Endothelial cell of umbilical vein (primary cell): ENCODE results near the gene B3GALT6. TPM values are rescaled to one million over a fixed set of nuclear protein-coding genes. Genes with fewer than 3 reads are reported as not detected.

Experiments used
- BruUV-seq: library from RNA; stranded (reverse); fragments of 400-500 nt; replicated peaks from 2 replicates; lab custom pipeline; 2021; lab: Mats Ljungman, UMichigan
- CTCF ChIA-PET: fragments of 300-600, 350-600 bp; sonication (Branson Sonifier 250); formaldehyde crosslinking; loops from one replicate; lab custom pipeline; 2021; ENCODE audit warnings: antibody characterized with exemption, inconsistent platforms; lab: Charles Lee
- POLR2A ChIA-PET: fragments of 300-600, 350-600 bp; sonication (Branson Sonifier 250); formaldehyde crosslinking; loops from one replicate; lab custom pipeline; 2021; ENCODE audit warnings: antibody characterized with exemption, inconsistent platforms; lab: Charles Lee
- DNase-seq: peaks from one replicate; pipeline ENCODE4 v3.0.0-alpha.2; 2011; ENCODE audit warnings: low read depth, low spot score
- FAIRE-seq: peaks from 2 replicates; lab custom pipeline; 2011; peaks lifted over from hg19 to GRCh38; lab: Jason Lieb, UNC
- H2AFZ ChIP-seq: 2 replicates; pipeline ENCODE4 v1.6.0; 2012; ENCODE audit warnings: low read depth, low read length, control low read depth, inconsistent platforms
- H3K27ac ChIP-seq: 2 replicates; pipeline ENCODE4 v1.5.1; 2011; ENCODE audit warnings: low read depth, mild to moderate bottlenecking, control low read depth, low read length, moderate library complexity; ENCODE audit not compliant: insufficient read depth
- H3K27me3 ChIP-seq, 2 experiments: 2 replicates each; pipeline versions ENCODE4 v1.6.0 to v1.6.1; 2011; ENCODE audit warnings: low read length in 2 of 2, mixed read lengths in 1 of 2; ENCODE audit not compliant: control insufficient read depth in 2 of 2, insufficient read depth in 2 of 2
- H3K36me3 ChIP-seq, 2 experiments: 2 replicates in 1 of 2; 3 replicates in 1 of 2; pipeline ENCODE4 v1.5.1; 2011; ENCODE audit warnings: low read length in 2 of 2, mild to moderate bottlenecking in 1 of 2, moderate library complexity in 1 of 2; ENCODE audit not compliant: control insufficient read depth in 2 of 2, insufficient read depth in 2 of 2; ENCODE audit errors: extremely low read depth in 1 of 2
- H3K4me1 ChIP-seq: 3 replicates; pipeline ENCODE4 v1.5.1; 2011; ENCODE audit warnings: mild to moderate bottlenecking, low read length; ENCODE audit not compliant: control insufficient read depth, insufficient read depth; ENCODE audit errors: extremely low read depth
- H3K4me2 ChIP-seq: 2 replicates; pipeline ENCODE4 v1.6.1; 2011; ENCODE audit warnings: low read length, control low read depth, mixed read lengths; ENCODE audit not compliant: insufficient read depth
- H3K4me3 ChIP-seq, 3 experiments: fragments of 200-600 bp in 1 of 3; sonication (generic), shearing (Covaris generic) in 1 of 3; replicated peaks in 1 of 3; 2 replicates each; pipeline ENCODE4 v1.5.1; 2011 to 2016; ENCODE audit warnings: control low read depth in 3 of 3, low read length in 3 of 3, mild to moderate bottlenecking in 2 of 3, inconsistent platforms in 1 of 3, low read depth in 1 of 3, moderate library complexity in 1 of 3; ENCODE audit not compliant: insufficient read depth in 1 of 3
- H3K79me2 ChIP-seq: 2 replicates; pipeline ENCODE4 v1.6.0; 2012; ENCODE audit warnings: low read length, inconsistent platforms; ENCODE audit not compliant: control insufficient read depth, insufficient read depth
- H3K9ac ChIP-seq: replicated peaks from 2 replicates; pipeline ENCODE3; 2011; ENCODE audit warnings: low read length, control low read depth; ENCODE audit not compliant: insufficient read depth; ENCODE audit errors: extremely low read depth
- H3K9me1 ChIP-seq: replicated peaks from 3 replicates; pipeline ENCODE4 v1.6.0; 2011; ENCODE audit warnings: mild to moderate bottlenecking, low read length; ENCODE audit not compliant: control insufficient read depth, insufficient read depth; ENCODE audit errors: extremely low read depth
- H3K9me3 ChIP-seq: replicated peaks from 2 replicates; pipeline ENCODE4 v1.5.1; 2012; ENCODE audit warnings: low read length, inconsistent platforms; ENCODE audit not compliant: control insufficient read depth, insufficient read depth
- H4K20me1 ChIP-seq: replicated peaks from 2 replicates; pipeline ENCODE3; 2011; ENCODE audit warnings: mild to moderate bottlenecking, low read length; ENCODE audit not compliant: control insufficient read depth, insufficient read depth; ENCODE audit errors: extremely low read depth
- EZH2 ChIP-seq: IDR thresholded peaks from 2 replicates; pipeline ENCODE4 v1.6.1; 2012; ENCODE audit warnings: borderline replicate concordance, low read depth, mild to moderate bottlenecking, moderate library complexity, low read length, inconsistent platforms; ENCODE audit not compliant: severe bottlenecking
- FOS ChIP-seq: IDR thresholded peaks from 2 replicates; pipeline ENCODE4 v1.6.1; 2011; ENCODE audit warnings: mild to moderate bottlenecking, low read length, moderate library complexity, borderline replicate concordance; ENCODE audit not compliant: insufficient read depth
- GATA2 ChIP-seq: IDR thresholded peaks from 2 replicates; pipeline ENCODE4 v1.7.0; 2011; ENCODE audit warnings: low read depth, mild to moderate bottlenecking, moderate library complexity, mixed read lengths, low read length; ENCODE audit not compliant: insufficient read length, insufficient read depth
- JUN ChIP-seq: IDR thresholded peaks from 2 replicates; pipeline ENCODE4 v1.6.1; 2011; ENCODE audit warnings: borderline replicate concordance, low read depth; ENCODE audit not compliant: insufficient read length, insufficient read depth
- MYC ChIP-seq: IDR thresholded peaks from one replicate; pipeline ENCODE4 v1.6.1; 2011; ENCODE audit warnings: mild to moderate bottlenecking, low read depth, low read length
- POLR2A ChIP-seq: IDR thresholded peaks from 2 replicates; pipeline ENCODE4 v1.6.1; 2012; ENCODE audit warnings: low read depth, mild to moderate bottlenecking, control low read depth, low read length
- POLR2AphosphoS5 ChIP-seq: IDR thresholded peaks from 2 replicates; pipeline ENCODE4 v1.6.1; 2012; ENCODE audit warnings: low read depth, mild to moderate bottlenecking, control low read depth, low read length, moderate library complexity; ENCODE audit not compliant: insufficient read depth
- dilution Hi-C: fragments of 300-500 bp; cut with MboI; formaldehyde crosslinking; loops from one replicate; pipeline ENCODE4 v1.15.0; 2019; ENCODE audit warnings: low sequenced_read_pairs; ENCODE audit not compliant: extremely low pct_ligation_motif_present
- intact Hi-C: fragments of 100-400 bp; cut with micrococcal nuclease; formaldehyde crosslinking; loops from one replicate; pipeline ENCODE4 v1.10.0; 2022
- polyA plus RNA-seq, 4 experiments: library from polyadenylated mRNA; depleted of rRNA in 3 of 4; stranded (reverse) in 3 of 4; unstranded in 1 of 4; fragments of >200 nt; gene quantifications; 2 replicates each; pipeline versions ENCODE4 v1.2.1 to v1.2.3, GENCODE V29; 2011 to 2012; ENCODE audit warnings: missing spikeins in 1 of 4
- total RNA-seq: library from RNA; stranded (reverse); gene quantifications from 2 replicates; pipeline ENCODE4 v1.2.3, GENCODE V29; 2021
- TF ChIP-seq, protein P1 (sequence below), 2 donors: IDR thresholded peaks; 1 replicate in 1 of 2; 2 replicates in 1 of 2; pipeline ENCODE4 v1.5.1; 2011; ENCODE audit warnings: low read length in 2 of 2, mild to moderate bottlenecking in 2 of 2, moderate library complexity in 2 of 2, control low read depth in 1 of 2, inconsistent platforms in 1 of 2, low read depth in 1 of 2; ENCODE audit not compliant: insufficient read depth in 1 of 2; ENCODE audit errors: extremely low read depth in 1 of 2
- TF ChIP-seq, protein P2 (sequence below): IDR thresholded peaks from 2 replicates; pipeline ENCODE4 v1.6.1; 2011; ENCODE audit not compliant: insufficient read depth, insufficient read length

Gene B3GALT6
- total and polyA plus RNA-seq, 2 donors (not counting 3 experiments of a cell fraction or from before 2014, with no cell fraction given): 24.6 to 34.1 TPM

DNA sequence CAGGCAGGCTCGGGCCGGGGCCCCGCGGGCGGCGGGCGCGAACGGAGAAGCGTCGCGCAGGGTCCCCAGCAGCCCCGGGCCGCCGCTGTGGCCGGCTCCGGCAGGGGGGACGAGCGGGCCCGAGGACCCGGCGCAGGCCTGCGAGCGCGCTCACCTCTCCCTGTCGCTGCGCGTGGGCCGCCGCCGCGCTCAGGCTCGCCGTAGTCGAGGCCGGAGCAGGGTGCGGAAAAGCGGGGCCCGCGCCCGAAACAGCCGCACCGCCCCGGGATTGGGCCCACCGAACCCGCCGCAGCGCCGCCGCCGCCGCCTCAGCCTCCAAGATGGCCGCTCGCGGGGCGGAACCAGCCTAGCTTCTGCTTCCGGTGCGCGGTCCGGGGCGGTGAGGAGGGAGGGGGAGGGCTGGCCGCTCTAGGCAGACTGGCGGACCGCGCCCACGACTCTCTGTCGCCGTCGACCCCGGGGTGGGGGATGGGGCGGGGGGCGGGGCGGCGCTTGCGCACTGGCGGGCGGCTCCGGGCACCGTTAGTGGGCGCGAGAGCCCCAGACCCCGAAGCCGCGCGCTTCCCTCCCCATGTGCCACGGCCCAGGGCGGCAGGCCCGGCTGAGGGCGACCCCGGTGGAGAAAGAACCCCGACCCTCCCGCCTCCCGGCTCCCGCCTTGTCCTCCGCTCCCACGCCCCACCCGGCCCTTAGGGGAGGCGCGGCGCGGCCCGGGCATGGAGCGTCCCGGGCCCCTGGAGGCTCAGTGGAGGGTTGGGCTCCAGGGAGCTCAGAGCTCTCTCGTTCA, 41.7 kb downstream of the B3GALT6 start, which contains the start of gene UBE2J2:
Gene UBE2J2, minus strand, starts transcription at position 343 of the 787 bp plus-strand sequence. CDS start 5,862 bp downstream, outside the sequence.
- Histone ChIP-seq H3K4me2 (peak within 1 kb of the TSS; percentile 71), H3K9me1 (no peaks in the 10 kb centered on the region), H3K27ac (peak within 1 kb of the TSS; percentile 69), H3K4me1 (peaks cover 24% of the 10 kb centered on the region), H4K20me1 (no peaks in the 10 kb centered on the region), H3K9me3 (no peaks in the 10 kb centered on the region), H3K4me3 (peak within 1 kb of the TSS; percentile 47 to 72 (median 64)), H3K36me3 (no peaks in the 10 kb centered on the region), H2AFZ (peak within 1 kb of the TSS; percentile 89), H3K9ac (peak within 1 kb of the TSS; percentile 90), H3K79me2 (peaks cover 39% of the 10 kb centered on the region), H3K27me3 (no peaks in the 10 kb centered on the region)
- peak; percentile 84 for DNase-seq
- no peak for TF ChIP-seq FOS
- no peak for TF ChIP-seq MYC
- TF ChIP-seq, protein P1, sequence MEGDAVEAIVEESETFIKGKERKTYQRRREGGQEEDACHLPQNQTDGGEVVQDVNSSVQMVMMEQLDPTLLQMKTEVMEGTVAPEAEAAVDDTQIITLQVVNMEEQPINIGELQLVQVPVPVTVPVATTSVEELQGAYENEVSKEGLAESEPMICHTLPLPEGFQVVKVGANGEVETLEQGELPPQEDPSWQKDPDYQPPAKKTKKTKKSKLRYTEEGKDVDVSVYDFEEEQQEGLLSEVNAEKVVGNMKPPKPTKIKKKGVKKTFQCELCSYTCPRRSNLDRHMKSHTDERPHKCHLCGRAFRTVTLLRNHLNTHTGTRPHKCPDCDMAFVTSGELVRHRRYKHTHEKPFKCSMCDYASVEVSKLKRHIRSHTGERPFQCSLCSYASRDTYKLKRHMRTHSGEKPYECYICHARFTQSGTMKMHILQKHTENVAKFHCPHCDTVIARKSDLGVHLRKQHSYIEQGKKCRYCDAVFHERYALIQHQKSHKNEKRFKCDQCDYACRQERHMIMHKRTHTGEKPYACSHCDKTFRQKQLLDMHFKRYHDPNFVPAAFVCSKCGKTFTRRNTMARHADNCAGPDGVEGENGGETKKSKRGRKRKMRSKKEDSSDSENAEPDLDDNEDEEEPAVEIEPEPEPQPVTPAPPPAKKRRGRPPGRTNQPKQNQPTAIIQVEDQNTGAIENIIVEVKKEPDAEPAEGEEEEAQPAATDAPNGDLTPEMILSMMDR (IDR thresholded peaks at IDR 0.05; ENCODE audit: extremely low read depth in 1 of 2, insufficient read depth in 1 of 2, low read depth in 1 of 2, low read length in 2 of 2): peak in 1 of 2 donors; percentile 3
- no peak for TF ChIP-seq EZH2
- peak; percentile 84 for TF ChIP-seq POLR2A
- TF ChIP-seq JUN: no peak
- no peak for TF ChIP-seq GATA2
- TF ChIP-seq, protein P2, sequence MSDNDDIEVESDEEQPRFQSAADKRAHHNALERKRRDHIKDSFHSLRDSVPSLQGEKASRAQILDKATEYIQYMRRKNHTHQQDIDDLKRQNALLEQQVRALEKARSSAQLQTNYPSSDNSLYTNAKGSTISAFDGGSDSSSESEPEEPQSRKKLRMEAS: no peak
- peak; percentile 96 for TF ChIP-seq POLR2AphosphoS5
- intact Hi-C loops (loop anchor here (1.0 to 5.0 kb wide), 5 partner anchors 17 to 261 kb away; partner anchors contain the start of genes C1QTNF12, ISG15 and PUSL1), dilution Hi-C loops (no loop called here)
- ChIA-PET POLR2A (interaction anchor here (0.6 kb wide), 2 partner anchors 69 to 342 kb away, joined by 3 to 5 read pairs; partner anchors contain the start of gene MIB2), CTCF (interaction anchor here (0.6 to 2.1 kb wide), 9 partner anchors 8 to 255 kb away, joined by 3 to 11 read pairs (median 3); no protein-coding TSS in a partner anchor)
- FAIRE-seq: peak; percentile 78
- BruUV-seq: no TSS peak
